HCT116 (cell line): Measurements from ENCODE around the gene HCN2.

Source experiments
- EZH2phosphoT487 ChIP-seq: fragments of 200-600 bp; IDR thresholded peaks from 2 replicates; pipeline ENCODE4 v1.6.1; 2018; ENCODE audit warnings: antibody characterized with exemption, borderline replicate concordance
- POLR2A ChIP-seq: IDR thresholded peaks from 2 replicates; pipeline ENCODE4 v1.7.0; 2011; ENCODE audit warnings: borderline replicate concordance; ENCODE audit not compliant: insufficient read depth, insufficient read length; ENCODE audit errors: extremely low read depth
- RAD21 ChIP-seq: IDR thresholded peaks from 2 replicates; pipeline ENCODE4 v1.6.1; 2012; ENCODE audit warnings: low read depth, mild to moderate bottlenecking
- TCF7L2 ChIP-seq: IDR thresholded peaks from 2 replicates; pipeline ENCODE4 v1.7.0; 2011; ENCODE audit warnings: borderline replicate concordance, inconsistent platforms; ENCODE audit not compliant: insufficient read depth, insufficient read length; ENCODE audit errors: extremely low read depth
- YY1 ChIP-seq: IDR thresholded peaks from 2 replicates; pipeline ENCODE4 v1.6.1; 2011; ENCODE audit warnings: low read length, low read depth, moderate library complexity, mild to moderate bottlenecking; ENCODE audit not compliant: insufficient replicate concordance; ENCODE audit errors: extremely low read depth
- TF ChIP-seq, protein P1 (sequence below), 3 experiments: fragments of 200-600 bp in 1 of 3; sonication (generic) in 1 of 3; IDR thresholded peaks in 2 of 3; conservative IDR thresholded peaks in 1 of 3; 2 replicates each; pipeline ENCODE4 v1.5.1; 2012 to 2017; ENCODE audit warnings: low read depth in 2 of 3, low read length in 2 of 3, antibody characterized with exemption in 1 of 3, borderline replicate concordance in 1 of 3, control low read depth in 1 of 3, mild to moderate bottlenecking in 1 of 3, mixed read lengths in 1 of 3, mixed run types in 1 of 3, moderate library complexity in 1 of 3; ENCODE audit not compliant: insufficient read depth in 1 of 3
- TF ChIP-seq, protein P2 (sequence below): IDR thresholded peaks from 2 replicates; pipeline ENCODE4 v1.6.1; 2012; ENCODE audit warnings: low read depth

DNA sequence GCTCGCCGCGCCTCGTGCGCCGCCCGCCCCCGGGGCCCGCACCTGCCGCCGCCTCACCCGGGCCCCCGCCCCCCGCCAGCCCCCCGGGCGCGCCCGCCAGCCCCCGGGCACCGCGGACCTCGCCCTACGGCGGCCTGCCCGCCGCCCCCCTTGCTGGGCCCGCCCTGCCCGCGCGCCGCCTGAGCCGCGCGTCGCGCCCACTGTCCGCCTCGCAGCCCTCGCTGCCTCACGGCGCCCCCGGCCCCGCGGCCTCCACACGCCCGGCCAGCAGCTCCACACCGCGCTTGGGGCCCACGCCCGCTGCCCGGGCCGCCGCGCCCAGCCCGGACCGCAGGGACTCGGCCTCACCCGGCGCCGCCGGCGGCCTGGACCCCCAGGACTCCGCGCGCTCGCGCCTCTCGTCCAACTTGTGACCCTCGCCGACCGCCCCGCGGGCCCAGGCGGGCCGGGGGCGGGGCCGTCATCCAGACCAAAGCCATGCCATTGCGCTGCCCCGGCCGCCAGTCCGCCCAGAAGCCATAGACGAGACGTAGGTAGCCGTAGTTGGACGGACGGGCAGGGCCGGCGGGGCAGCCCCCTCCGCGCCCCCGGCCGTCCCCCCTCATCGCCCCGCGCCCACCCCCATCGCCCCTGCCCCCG lies 26.5 kb downstream of the HCN2 start:
- TF ChIP-seq, protein P1, sequence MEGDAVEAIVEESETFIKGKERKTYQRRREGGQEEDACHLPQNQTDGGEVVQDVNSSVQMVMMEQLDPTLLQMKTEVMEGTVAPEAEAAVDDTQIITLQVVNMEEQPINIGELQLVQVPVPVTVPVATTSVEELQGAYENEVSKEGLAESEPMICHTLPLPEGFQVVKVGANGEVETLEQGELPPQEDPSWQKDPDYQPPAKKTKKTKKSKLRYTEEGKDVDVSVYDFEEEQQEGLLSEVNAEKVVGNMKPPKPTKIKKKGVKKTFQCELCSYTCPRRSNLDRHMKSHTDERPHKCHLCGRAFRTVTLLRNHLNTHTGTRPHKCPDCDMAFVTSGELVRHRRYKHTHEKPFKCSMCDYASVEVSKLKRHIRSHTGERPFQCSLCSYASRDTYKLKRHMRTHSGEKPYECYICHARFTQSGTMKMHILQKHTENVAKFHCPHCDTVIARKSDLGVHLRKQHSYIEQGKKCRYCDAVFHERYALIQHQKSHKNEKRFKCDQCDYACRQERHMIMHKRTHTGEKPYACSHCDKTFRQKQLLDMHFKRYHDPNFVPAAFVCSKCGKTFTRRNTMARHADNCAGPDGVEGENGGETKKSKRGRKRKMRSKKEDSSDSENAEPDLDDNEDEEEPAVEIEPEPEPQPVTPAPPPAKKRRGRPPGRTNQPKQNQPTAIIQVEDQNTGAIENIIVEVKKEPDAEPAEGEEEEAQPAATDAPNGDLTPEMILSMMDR (IDR thresholded peaks at IDR 0.05 in 2 of 3, conservative IDR thresholded peaks at IDR 0.05 in 1 of 3; ENCODE audit: borderline replicate concordance in 1 of 3, insufficient read depth in 1 of 3, low read depth in 2 of 3, low read length in 2 of 3), result no peak
- TF ChIP-seq TCF7L2, result no peak
- no peak for TF ChIP-seq RAD21
- TF ChIP-seq YY1, result no peak
- TF ChIP-seq, protein P2, sequence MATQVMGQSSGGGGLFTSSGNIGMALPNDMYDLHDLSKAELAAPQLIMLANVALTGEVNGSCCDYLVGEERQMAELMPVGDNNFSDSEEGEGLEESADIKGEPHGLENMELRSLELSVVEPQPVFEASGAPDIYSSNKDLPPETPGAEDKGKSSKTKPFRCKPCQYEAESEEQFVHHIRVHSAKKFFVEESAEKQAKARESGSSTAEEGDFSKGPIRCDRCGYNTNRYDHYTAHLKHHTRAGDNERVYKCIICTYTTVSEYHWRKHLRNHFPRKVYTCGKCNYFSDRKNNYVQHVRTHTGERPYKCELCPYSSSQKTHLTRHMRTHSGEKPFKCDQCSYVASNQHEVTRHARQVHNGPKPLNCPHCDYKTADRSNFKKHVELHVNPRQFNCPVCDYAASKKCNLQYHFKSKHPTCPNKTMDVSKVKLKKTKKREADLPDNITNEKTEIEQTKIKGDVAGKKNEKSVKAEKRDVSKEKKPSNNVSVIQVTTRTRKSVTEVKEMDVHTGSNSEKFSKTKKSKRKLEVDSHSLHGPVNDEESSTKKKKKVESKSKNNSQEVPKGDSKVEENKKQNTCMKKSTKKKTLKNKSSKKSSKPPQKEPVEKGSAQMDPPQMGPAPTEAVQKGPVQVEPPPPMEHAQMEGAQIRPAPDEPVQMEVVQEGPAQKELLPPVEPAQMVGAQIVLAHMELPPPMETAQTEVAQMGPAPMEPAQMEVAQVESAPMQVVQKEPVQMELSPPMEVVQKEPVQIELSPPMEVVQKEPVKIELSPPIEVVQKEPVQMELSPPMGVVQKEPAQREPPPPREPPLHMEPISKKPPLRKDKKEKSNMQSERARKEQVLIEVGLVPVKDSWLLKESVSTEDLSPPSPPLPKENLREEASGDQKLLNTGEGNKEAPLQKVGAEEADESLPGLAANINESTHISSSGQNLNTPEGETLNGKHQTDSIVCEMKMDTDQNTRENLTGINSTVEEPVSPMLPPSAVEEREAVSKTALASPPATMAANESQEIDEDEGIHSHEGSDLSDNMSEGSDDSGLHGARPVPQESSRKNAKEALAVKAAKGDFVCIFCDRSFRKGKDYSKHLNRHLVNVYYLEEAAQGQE, result no peak
- TF ChIP-seq POLR2A, result no peak
- TF ChIP-seq EZH2phosphoT487, result no peak
